Motor neuron (in vitro differentiated cells): Measurements from ENCODE around the gene GPR50. TPM values are rescaled to one million over a fixed set of nuclear protein-coding genes. Genes with fewer than 3 reads are reported as not detected.

Source experiments
- ATAC-seq, 8 experiments: fragments of 200-7000 bp; cut with Tn5 transposase; replicated peaks in 6 of 8; 2 replicates each; pipeline ENCODE4 v1.8.0; 2021; ENCODE audit warnings: mild to moderate bottlenecking in 8 of 8, moderate library complexity in 8 of 8
- H3K27ac ChIP-seq, 2 donors: fragments of 250-450 bp; sonication (Bioruptor Pico); 2 replicates each; pipeline ENCODE4 v1.9.0; 2021; ENCODE audit warnings: antibody characterized with exemption in 2 of 2, mild to moderate bottlenecking in 2 of 2, moderate library complexity in 1 of 2
- H3K4me1 ChIP-seq, 2 donors: fragments of 250-450 bp; sonication (Bioruptor Pico); replicated peaks in 1 of 2; 2 replicates each; pipeline ENCODE4 v1.6.1; 2021; ENCODE audit warnings: antibody characterized with exemption in 2 of 2, mild to moderate bottlenecking in 2 of 2, moderate library complexity in 1 of 2
- H3K4me3 ChIP-seq, 5 donors: fragments of 250-450 bp; sonication (Bioruptor Pico); 2 replicates each; pipeline ENCODE4 v1.9.0; 2021; ENCODE audit warnings: antibody characterized with exemption in 5 of 5, mild to moderate bottlenecking in 5 of 5, moderate library complexity in 4 of 5
- WGBS, 10 experiments: fragments of 450-650 bp; shearing (Covaris generic); methylation state at CpG; one replicate each; pipeline ENCODE4 v1.0.0; 2022; 5-methylcytosine and 5-hydroxymethylcytosine counted together
- in situ Hi-C, 9 experiments: fragments of 400-800 bp; cut with MboI; loops; one replicate each; pipeline ENCODE4 v1.15.0; 2021; ENCODE audit warnings: low sequenced_read_pairs in 9 of 9, low pct_unique_long_range_greater_than_20kb in 2 of 9; ENCODE audit not compliant: unreplicated experiment in 9 of 9
- total RNA-seq, 8 experiments: library from RNA; unstranded; fragments of 300-600 nt; gene quantifications; 2 replicates each; pipeline versions ENCODE4 v1.2.3 to v1.2.4, GENCODE V29; 2022

The GPR50 gene
- total RNA-seq, 8 experiments from 2014 or later: 0.14 to 19.0 (median 1.2) TPM; not detected in 2

GRCh38 chrX:151177141-151178027, 1.0 kb downstream of the GPR50 start:
- peaks cover 0 to 3% of the 10 kb centered on the region in 2 donors for H3K4me1 ChIP-seq
- no peak overlapping the region for H3K27ac ChIP-seq
- in situ Hi-C loops: loop anchor here in 1 of 9 experiments (25.0 kb wide), 1 partner anchor 185 kb away; no protein-coding TSS in a partner anchor
- H3K4me3 ChIP-seq: peak overlapping the region; percentile 16 to 32 (median 28)
- 52% methylated on average over 21 of the region's 96 CpGs; no CpG with 5 or more reads in 9 of the 10 experiments for WGBS, 10 experiments
- ATAC-seq: peak; percentile 8 to 72 (median 62)

GRCh38 chrX:151178746-151179145, 2.4 kb downstream of the GPR50 start:
- WGBS, 10 experiments: 0 to 19% (median 8%) methylated on average over 1 to 4 of the region's 18 CpGs; no CpG with 5 or more reads in 6 of the 10 experiments
- Histone ChIP-seq H3K27ac (no peak overlapping the region), H3K4me3 (no peak overlapping the region), H3K4me1 (peaks cover 0 to 3% of the 10 kb centered on the region in 2 donors)
- ATAC-seq: no peak
- in situ Hi-C loops: loop anchor here in 1 of 9 experiments (25.0 kb wide), 1 partner anchor 184 kb away; no protein-coding TSS in a partner anchor

GRCh38 chrX:151180400-151180799, 4.0 kb downstream of the GPR50 start:
- no peak overlapping the region for H3K27ac ChIP-seq
- no peak for ATAC-seq
- WGBS, 10 experiments: 31 to 96% (median 53%) methylated on average over 4 to 10 of the region's 18 CpGs; no CpG with 5 or more reads in 5 of the 10 experiments
- no peak overlapping the region for H3K4me3 ChIP-seq
- H3K4me1 ChIP-seq: no peaks in the 10 kb centered on the region
- in situ Hi-C loops: loop anchor here in 1 of 9 experiments (25.0 kb wide), 1 partner anchor 182 kb away; no protein-coding TSS in a partner anchor

- Histone ChIP-seq H3K27ac (no peak overlapping the region), H3K4me3 (no peak overlapping the region), H3K4me1 (no peaks in the 10 kb centered on the region)
- in situ Hi-C loops: loop anchor here in 1 of 9 experiments (25.0 kb wide), 1 partner anchor 181 kb away; no protein-coding TSS in a partner anchor
- 58 to 100% methylated on average over 1 to 7 of the region's 7 CpGs; no CpG with 5 or more reads in 8 of the 10 experiments for WGBS, 10 experiments
- ATAC-seq: no peak
Measured at GRCh38 chrX:151181088-151181487, 4.7 kb downstream of the GPR50 start.

- 5 to 68% (median 58%) methylated on average over 1 to 6 of the region's 6 CpGs; no CpG with 5 or more reads in 6 of the 10 experiments for WGBS, 10 experiments
- ATAC-seq: peak in 3 of 8 experiments; percentile 56 to 69 (median 66)
- Histone ChIP-seq H3K4me3 (no peak overlapping the region), H3K4me1 (no peaks in the 10 kb centered on the region), H3K27ac (no peak overlapping the region)
- in situ Hi-C loops: loop anchor here in 1 of 9 experiments (25.0 kb wide), 1 partner anchor 179 kb away; no protein-coding TSS in a partner anchor
Measured at GRCh38 chrX:151183233-151183753, 6.9 kb downstream of the GPR50 start.

- WGBS, 10 experiments: 0 to 48% (median 20%) methylated on average over 1 to 14 of the region's 14 CpGs; no CpG with 5 or more reads in 4 of the 10 experiments
- in situ Hi-C loops: loop anchor here in 1 of 9 experiments (25.0 kb wide), 1 partner anchor 178 kb away; no protein-coding TSS in a partner anchor
- peak in 1 of 8 experiments; percentile 25 for ATAC-seq
Measured at GRCh38 chrX:151183912-151184565, 7.7 kb downstream of the GPR50 start.

GRCh38 chrX:151184705-151185104, 8.3 kb downstream of the GPR50 start:
- no peak overlapping the region for H3K4me3 ChIP-seq
- H3K4me1 ChIP-seq: no peaks in the 10 kb centered on the region
- WGBS, 10 experiments: 20 to 100% (median 58%) methylated on average over 1 to 2 of the region's 2 CpGs; no CpG with 5 or more reads in 4 of the 10 experiments
- in situ Hi-C loops: loop anchor here in 1 of 9 experiments (25.0 kb wide), 1 partner anchor 178 kb away; no protein-coding TSS in a partner anchor
- no peak for ATAC-seq
- no peak overlapping the region for H3K27ac ChIP-seq

More at GRCh38 chrX:151183912-151184565, 7.7 kb downstream of the GPR50 start:
- Histone ChIP-seq H3K4me3 (no peak overlapping the region), H3K4me1 (no peaks in the 10 kb centered on the region), H3K27ac (no peak overlapping the region)

GRCh38 chrX:151206871-151207270, 30.5 kb downstream of the GPR50 start:
- Histone ChIP-seq H3K27ac (no peak overlapping the region), H3K4me1 (no peaks in the 10 kb centered on the region), H3K4me3 (no peak overlapping the region)
- no peak for ATAC-seq
- in situ Hi-C loops: no loop called here
- 0 to 100% (median 27%) methylated on average over 1 to 2 of the region's 2 CpGs; no CpG with 5 or more reads in 6 of the 10 experiments for WGBS, 10 experiments

GRCh38 chrX:151225843-151226242, 49.5 kb downstream of the GPR50 start:
- 9 to 100% (median 63%) methylated on average over 1 of the region's 1 CpG; no CpG with 5 or more reads in 5 of the 10 experiments for WGBS, 10 experiments
- Histone ChIP-seq H3K4me3 (no peak overlapping the region), H3K27ac (no peak overlapping the region), H3K4me1 (no peaks in the 10 kb centered on the region)
- in situ Hi-C loops: no loop called here
- ATAC-seq: no peak

GRCh38 chrX:151226941-151227340, 50.6 kb downstream of the GPR50 start:
- Histone ChIP-seq H3K27ac (no peak overlapping the region), H3K4me1 (no peaks in the 10 kb centered on the region), H3K4me3 (no peak overlapping the region)
- 0 to 90% (median 42%) methylated on average over 1 to 5 of the region's 9 CpGs; no CpG with 5 or more reads in 7 of the 10 experiments for WGBS, 10 experiments
- in situ Hi-C loops: no loop called here
- no peak for ATAC-seq

- in situ Hi-C loops: no loop called here
- H3K4me3 ChIP-seq: no peak overlapping the region
- no peak overlapping the region for H3K27ac ChIP-seq
- no peak for ATAC-seq
- H3K4me1 ChIP-seq: no peaks in the 10 kb centered on the region
- 40% methylated on average over 1 of the region's 30 CpGs; no CpG with 5 or more reads in 9 of the 10 experiments for WGBS, 10 experiments
Measured at GRCh38 chrX:151227627-151228026, 51.2 kb downstream of the GPR50 start.

GRCh38 chrX:151228935-151229334, 52.6 kb downstream of the GPR50 start:
- H3K27ac ChIP-seq: no peak overlapping the region
- no peaks in the 10 kb centered on the region for H3K4me1 ChIP-seq
- in situ Hi-C loops: no loop called here
- ATAC-seq: no peak
- WGBS, 10 experiments: 0 to 100% (median 62%) methylated on average over 1 to 4 of the region's 4 CpGs; no CpG with 5 or more reads in 4 of the 10 experiments
- no peak overlapping the region for H3K4me3 ChIP-seq
